Transverse colon (tissue), 4 donors: Measurements from ENCODE around the gene RALGPS2. TPM values are rescaled to one million over a fixed set of nuclear protein-coding genes. Genes with fewer than 3 reads are reported as not detected.

Experiments used
- DNase-seq: peaks from one replicate; pipeline ENCODE4 v3.0.0-alpha.2; 2019
- H3K27ac ChIP-seq, 4 donors: fragments of 200-600 bp; sonication (generic); 2 replicates each; pipeline ENCODE4 v1.5.1; 2016 to 2018; ENCODE audit warnings: inconsistent platforms in 4 of 4
- H3K27me3 ChIP-seq: fragments of 200-600 bp; sonication (generic); 2 replicates; pipeline ENCODE4 v1.5.1; 2017; ENCODE audit warnings: inconsistent platforms
- H3K36me3 ChIP-seq, 4 donors: fragments of 200-600 bp; sonication (generic); 2 replicates each; pipeline ENCODE4 v1.5.1; 2017 to 2019; ENCODE audit warnings: inconsistent platforms in 4 of 4
- H3K4me1 ChIP-seq, 4 donors: fragments of 200-600 bp; sonication (generic); 2 replicates each; pipeline ENCODE4 v1.5.1; 2017 to 2020; ENCODE audit warnings: inconsistent platforms in 4 of 4
- H3K4me3 ChIP-seq, 4 donors: fragments of 200-600 bp; sonication (generic); 1 replicate in 1 of 4; 2 replicates in 3 of 4; pipeline versions ENCODE4 v1.5.1 to v1.6.1; 2017 to 2019; ENCODE audit warnings: inconsistent platforms in 4 of 4
- H3K9me3 ChIP-seq, 2 donors: fragments of 200-600 bp; sonication (generic); 2 replicates each; pipeline ENCODE4 v1.5.1; 2017 to 2019; ENCODE audit warnings: inconsistent platforms in 2 of 2
- CTCF ChIP-seq, 5 experiments: fragments of 200-600 bp in 3 of 5; fragments of 450-650 bp in 2 of 5; sonication (generic) in 3 of 5; IDR thresholded peaks; 1 replicate in 2 of 5; 2 replicates in 3 of 5; pipeline ENCODE4 v1.5.1; 2016 to 2017; ENCODE audit warnings: antibody characterized with exemption in 5 of 5, inconsistent platforms in 3 of 5, mild to moderate bottlenecking in 2 of 5, moderate library complexity in 1 of 5
- EP300 ChIP-seq: sonication (generic); formaldehyde crosslinking; IDR thresholded peaks from one replicate; pipeline ENCODE4 v1.6.1; 2017; ENCODE audit warnings: antibody characterized with exemption, low read depth
- POLR2A ChIP-seq: fragments of 450-650 bp; IDR thresholded peaks from one replicate; pipeline ENCODE4 v1.6.1; 2016; ENCODE audit warnings: antibody characterized with exemption, mild to moderate bottlenecking, moderate library complexity
- POLR2AphosphoS5 ChIP-seq, 3 donors: sonication (generic); formaldehyde crosslinking; IDR thresholded peaks; one replicate each; pipeline ENCODE4 v1.6.1; 2016; ENCODE audit warnings: antibody characterized with exemption in 3 of 3
- WGBS, 2 donors: methylation state at CpG; one replicate each; pipeline ENCODE4 v1.1.5; 2018; ENCODE audit warnings: low coverage in 1 of 2; 5-methylcytosine and 5-hydroxymethylcytosine counted together
- in situ Hi-C, 4 donors: fragments of 200-750 bp; cut with MboI; loops; one replicate each; pipeline versions ENCODE4 v1.15.0 to v1.15.1; 2017; ENCODE audit warnings: low sequenced_read_pairs in 3 of 4, low pct_ligation_motif_present in 1 of 4, low pct_unique_long_range_greater_than_20kb in 1 of 4
- intact Hi-C: fragments of 100-400 bp; cut with DNase I; formaldehyde crosslinking; loops from one replicate; pipeline ENCODE4 v1.15.1; 2023; ENCODE audit warnings: low total_unique reads
- total RNA-seq, 4 donors: library from RNA; depleted of rRNA; stranded (reverse); fragments of >200 nt; gene quantifications; one replicate each; pipeline ENCODE4 v1.1.0, GENCODE V29; 2016

RALGPS2 gene
- total RNA-seq, 4 donors from 2014 or later, result 21.5 to 50.8 (median 34.0) TPM

- in situ Hi-C loops (no loop called here), intact Hi-C loops (no loop called here)
- Histone ChIP-seq H3K27me3 (no peaks in the 10 kb centered on the region), H3K36me3 (peaks cover 0 to 9% (median 0%) of the 10 kb centered on the region in 4 donors), H3K4me3 (no peak overlapping the region), H3K9me3 (no peaks in the 10 kb centered on the region), H3K4me1 (peaks cover 0 to 13% (median 0%) of the 10 kb centered on the region in 4 donors), H3K27ac (no peak overlapping the region)
- TF ChIP-seq POLR2A (no peak), EP300 (no peak), CTCF (IDR thresholded peaks at IDR 0.05) (no peak), POLR2AphosphoS5 (IDR thresholded peaks at IDR 0.05) (no peak)
- 68 to 93% methylated on average over 2 of the region's 2 CpGs for WGBS, 2 donors
- DNase-seq, result no peak
Observed at GRCh38 chr1:178849918-178850317, 124.9 kb downstream of the RALGPS2 start.

- intact Hi-C loops (no loop called here), in situ Hi-C loops (no loop called here)
- Histone ChIP-seq H3K27ac (no peak overlapping the region), H3K36me3 (peaks cover 0 to 6% (median 0%) of the 10 kb centered on the region in 4 donors), H3K9me3 (no peaks in the 10 kb centered on the region), H3K27me3 (no peaks in the 10 kb centered on the region), H3K4me1 (no peaks in the 10 kb centered on the region), H3K4me3 (no peak overlapping the region)
- TF ChIP-seq POLR2AphosphoS5 (IDR thresholded peaks at IDR 0.05), result no peak
- TF ChIP-seq EP300, result no peak
- TF ChIP-seq POLR2A, result no peak
- no peak for TF ChIP-seq CTCF (IDR thresholded peaks at IDR 0.05)
- WGBS, 2 donors, result 93 to 97% methylated on average over 2 of the region's 2 CpGs
- DNase-seq, result no peak
Observed at GRCh38 chr1:178857126-178857525, 132.1 kb downstream of the RALGPS2 start.

GRCh38 chr1:178862416-178862815 is 137.4 kb downstream of the RALGPS2 start:
- no peaks in the 10 kb centered on the region for H3K9me3 ChIP-seq
- in situ Hi-C loops, result loop anchor here in 1 of 4 donors (10.0 kb wide), 1 partner anchor 142 kb away; no protein-coding TSS in a partner anchor
- peaks cover 0 to 17% (median 8%) of the 10 kb centered on the region in 4 donors for H3K4me1 ChIP-seq
- 96 to 97% methylated on average over 3 of the region's 3 CpGs for WGBS, 2 donors
- no peaks in the 10 kb centered on the region for H3K36me3 ChIP-seq
- H3K4me3 ChIP-seq, result no peak overlapping the region
- no peak for TF ChIP-seq EP300
- no peak for TF ChIP-seq CTCF (IDR thresholded peaks at IDR 0.05)
- TF ChIP-seq POLR2A, result no peak
- no peak for TF ChIP-seq POLR2AphosphoS5 (IDR thresholded peaks at IDR 0.05)
- no peaks in the 10 kb centered on the region for H3K27me3 ChIP-seq
- no peak overlapping the region for H3K27ac ChIP-seq
- DNase-seq, result no peak
- intact Hi-C loops, result no loop called here

GRCh38 chr1:178862864-178863263 is 137.8 kb downstream of the RALGPS2 start:
- Histone ChIP-seq H3K4me3 (no peak overlapping the region), H3K36me3 (no peaks in the 10 kb centered on the region), H3K27me3 (no peaks in the 10 kb centered on the region), H3K27ac (peak overlapping the region in 2 of 4 donors; percentile 9 to 38), H3K4me1 (peaks cover 0 to 17% (median 9%) of the 10 kb centered on the region in 4 donors), H3K9me3 (no peaks in the 10 kb centered on the region)
- no peak for DNase-seq
- intact Hi-C loops (no loop called here), in situ Hi-C loops (loop anchor here in 1 of 4 donors (10.0 kb wide), 1 partner anchor 142 kb away; no protein-coding TSS in a partner anchor)
- TF ChIP-seq EP300, result no peak
- TF ChIP-seq CTCF (IDR thresholded peaks at IDR 0.05), result no peak
- TF ChIP-seq POLR2AphosphoS5 (IDR thresholded peaks at IDR 0.05), result no peak
- TF ChIP-seq POLR2A, result no peak
